HG03460 (cell line): ENCODE data around the gene ABCA5.
"Not testable (repeated sequence)": the region's sequence is repeated elsewhere in the genome, so short reads cannot be mapped to it uniquely, and the experiment has no call there.

Experiments
- ATAC-seq: cut with Tn5 transposase; IDR thresholded peaks from one replicate; pipeline ENCODE4 v1.9.1; 2021; ENCODE audit not compliant: unreplicated experiment

ABCA5 gene

DNA sequence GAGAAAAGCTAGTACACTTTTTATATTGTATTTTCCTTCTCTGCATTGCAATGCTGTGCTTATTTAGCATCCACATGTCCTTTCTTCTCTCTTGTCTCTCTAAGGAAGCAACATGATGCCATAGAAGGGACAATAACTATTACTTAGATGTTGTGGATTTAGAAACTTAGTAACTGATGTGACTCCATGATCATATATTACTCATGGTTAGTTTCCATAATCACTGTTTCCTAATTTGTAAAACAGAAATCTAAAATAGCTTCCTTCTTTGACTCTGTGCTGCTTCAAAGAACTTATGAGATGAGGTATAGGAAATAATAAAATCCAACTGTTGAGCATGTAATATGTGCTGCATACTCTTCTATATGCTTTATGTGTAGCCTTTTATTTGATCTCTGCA, 6.6 kb upstream of the ABCA5 start:
- no peak for ATAC-seq

DNA sequence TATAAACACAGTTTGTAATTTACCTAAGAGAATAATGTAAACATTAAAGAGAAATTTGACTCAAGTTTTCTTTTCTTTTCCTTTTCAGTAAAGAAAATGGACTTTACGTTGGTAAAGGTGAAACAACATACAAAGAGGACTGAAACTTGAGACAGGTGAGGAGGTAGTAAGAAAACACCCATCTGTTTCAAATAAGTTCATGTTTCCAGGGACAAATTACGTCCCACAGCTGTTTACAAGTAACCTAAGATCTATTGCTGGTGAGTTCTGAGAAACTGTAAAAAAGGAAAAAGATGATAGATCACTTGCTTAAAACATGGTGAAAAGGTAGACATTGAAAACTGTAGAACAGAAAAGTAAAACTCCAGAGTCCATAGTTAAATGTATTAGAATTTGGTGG, 4.8 kb upstream of the ABCA5 start:
- no peak for ATAC-seq

DNA sequence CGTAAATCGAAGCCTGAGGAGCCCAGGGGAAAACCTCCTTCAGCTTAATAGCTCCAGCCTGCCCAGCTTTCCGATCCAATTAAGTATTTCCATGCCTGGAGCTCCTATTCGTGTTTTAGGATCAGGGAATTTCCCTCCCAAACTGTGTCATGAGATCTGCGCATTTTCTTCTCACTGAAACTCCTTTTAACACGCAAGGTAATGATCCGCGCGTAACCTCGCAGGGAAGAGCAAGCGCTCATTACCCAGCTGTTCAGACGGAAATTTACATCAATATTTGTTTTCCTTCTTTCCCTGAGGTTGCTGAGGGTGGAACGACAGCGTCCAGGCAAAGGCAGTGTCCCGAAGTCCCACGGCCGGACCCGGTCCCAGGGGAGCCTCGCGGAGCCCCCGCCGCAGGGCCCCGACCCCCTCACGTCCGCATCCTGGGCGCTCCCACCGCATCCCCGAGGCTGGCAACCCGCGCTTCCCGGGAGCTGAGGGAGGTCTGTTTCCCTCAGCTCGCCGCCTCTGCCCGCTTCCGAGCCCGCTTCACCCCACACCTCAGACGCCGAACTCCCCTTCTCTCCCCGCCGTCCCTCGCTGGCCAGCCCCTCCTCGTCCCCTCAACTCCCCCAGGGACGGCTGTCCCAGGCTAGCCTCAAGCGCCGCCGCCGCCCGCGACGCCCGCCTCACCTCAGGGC, 415 bp downstream of the ABCA5 start:
- ATAC-seq, result no peak

DNA sequence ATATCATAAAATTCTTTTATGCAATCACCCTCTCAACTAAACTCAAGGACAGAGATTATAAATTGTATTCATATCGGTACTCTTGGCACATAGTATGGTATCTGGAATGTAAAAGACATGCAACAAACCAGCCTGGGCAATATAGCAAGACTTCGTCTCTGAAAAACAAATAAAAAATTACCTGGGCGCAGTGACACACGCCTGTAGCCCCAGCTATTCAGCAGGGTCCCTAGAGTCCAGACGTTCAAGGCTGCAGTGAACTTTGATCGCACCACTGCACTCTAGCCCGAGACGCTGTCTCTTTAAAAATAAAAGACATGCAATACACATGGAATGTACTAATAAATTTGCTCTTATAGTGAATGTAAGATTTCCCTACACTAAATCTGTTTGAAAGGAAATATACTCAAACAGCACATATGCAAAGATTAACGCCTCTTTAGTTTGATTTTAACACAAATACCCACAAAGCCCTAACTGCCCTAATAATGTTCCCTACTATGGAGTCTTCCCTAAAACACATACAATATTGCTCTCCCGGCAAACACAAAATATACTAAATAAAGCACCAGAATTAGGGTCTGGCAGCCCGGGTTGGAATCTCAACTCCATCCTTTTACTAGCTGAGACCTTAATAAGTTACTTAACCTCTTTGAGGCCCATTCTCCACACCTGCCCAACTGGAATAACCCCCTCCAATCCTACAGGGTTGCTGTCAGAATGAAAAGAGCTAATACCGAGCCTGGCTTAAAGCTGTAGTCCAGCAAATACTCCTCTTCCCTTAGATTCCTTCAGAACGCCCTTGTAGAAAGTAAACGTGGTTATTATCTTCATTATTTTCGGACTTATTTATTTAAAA, 1.2 kb downstream of the ABCA5 start:
- no peak for ATAC-seq

DNA sequence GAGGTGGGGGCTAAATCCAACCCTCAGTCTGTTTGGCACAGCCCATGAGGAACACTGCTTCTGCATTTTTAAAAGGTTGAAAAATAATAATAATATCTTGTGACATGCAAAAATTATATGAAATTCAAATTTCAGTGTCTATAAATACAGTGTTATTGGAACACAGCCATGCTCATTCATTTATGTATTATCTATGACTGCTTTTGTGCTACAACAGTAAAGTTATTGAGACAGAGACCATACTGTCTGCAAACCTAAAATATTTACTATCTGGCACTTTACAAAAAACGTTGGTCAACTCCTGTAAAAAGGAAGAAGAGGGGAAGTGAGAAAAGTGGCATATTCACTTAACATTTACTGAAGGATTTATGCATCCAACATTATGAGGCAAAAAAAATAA, 3.1 kb downstream of the ABCA5 start:
- no peak for ATAC-seq

DNA sequence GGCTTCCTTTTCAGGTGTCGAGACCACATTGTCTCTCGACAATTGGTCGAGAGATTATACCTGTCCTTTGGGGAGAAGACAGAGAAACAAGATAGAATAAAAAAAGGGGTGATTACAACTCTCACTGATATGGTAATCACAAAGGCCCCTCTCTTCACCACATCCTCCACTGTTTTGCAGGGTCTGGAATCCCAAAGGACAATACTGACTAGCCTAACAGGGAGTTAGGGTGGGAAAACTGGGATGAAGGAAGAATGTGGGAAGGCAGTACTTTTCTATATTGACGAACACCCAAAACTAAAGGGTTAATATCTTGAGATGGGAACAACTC, 6.1 kb downstream of the ABCA5 start:
- no peak for ATAC-seq

DNA sequence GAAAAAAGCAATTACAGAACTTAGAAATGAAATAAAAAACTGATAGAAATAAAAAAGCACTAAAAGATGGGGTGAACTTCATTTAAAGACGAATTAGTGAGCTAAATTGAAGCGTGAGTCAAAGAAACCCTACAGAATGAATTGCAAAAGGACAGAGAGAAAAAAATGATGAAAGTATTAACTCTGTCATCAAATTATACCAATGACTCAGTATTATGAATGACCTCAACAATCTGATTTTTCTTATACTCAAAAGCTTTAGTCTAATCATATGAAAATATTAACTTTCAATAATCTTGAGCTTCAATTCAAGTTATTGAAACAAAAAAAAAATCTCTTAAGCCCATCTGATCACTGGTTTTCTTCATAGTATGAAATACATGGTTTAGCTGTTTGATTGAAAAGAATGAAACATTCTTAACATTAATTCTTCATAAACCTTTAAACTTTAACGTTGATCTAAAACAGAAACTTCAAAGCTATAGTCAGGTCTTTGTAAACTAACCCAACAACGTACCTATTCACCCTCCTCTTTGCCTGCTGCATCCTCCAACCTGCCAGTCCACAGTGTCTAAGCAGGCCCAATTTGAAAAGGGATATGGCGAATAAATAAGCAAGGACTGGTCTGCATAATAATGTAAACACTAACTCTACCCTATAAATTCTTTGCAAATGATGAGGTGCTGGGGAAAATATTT, 6.6 kb downstream of the ABCA5 start:
- ATAC-seq, result no peak

DNA sequence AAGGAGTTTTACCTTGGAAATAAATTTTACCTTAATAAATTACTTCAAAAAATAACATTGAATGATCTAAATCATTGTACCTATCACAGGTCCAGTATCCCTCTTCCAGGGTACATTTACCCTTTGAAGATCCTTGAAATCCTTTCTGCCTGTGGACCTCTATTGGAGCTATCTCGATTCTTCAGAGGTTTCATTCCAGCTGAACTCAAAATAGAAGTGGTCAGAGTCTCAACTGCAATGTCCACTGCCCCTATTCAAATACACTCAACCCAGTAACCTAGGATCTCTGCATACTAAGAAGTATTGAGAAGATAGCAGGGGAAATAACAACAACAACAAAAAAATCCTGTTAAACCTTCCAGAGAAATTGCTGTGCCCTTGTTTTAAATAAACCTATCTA, 9.3 kb downstream of the ABCA5 start:
- no peak for ATAC-seq

DNA sequence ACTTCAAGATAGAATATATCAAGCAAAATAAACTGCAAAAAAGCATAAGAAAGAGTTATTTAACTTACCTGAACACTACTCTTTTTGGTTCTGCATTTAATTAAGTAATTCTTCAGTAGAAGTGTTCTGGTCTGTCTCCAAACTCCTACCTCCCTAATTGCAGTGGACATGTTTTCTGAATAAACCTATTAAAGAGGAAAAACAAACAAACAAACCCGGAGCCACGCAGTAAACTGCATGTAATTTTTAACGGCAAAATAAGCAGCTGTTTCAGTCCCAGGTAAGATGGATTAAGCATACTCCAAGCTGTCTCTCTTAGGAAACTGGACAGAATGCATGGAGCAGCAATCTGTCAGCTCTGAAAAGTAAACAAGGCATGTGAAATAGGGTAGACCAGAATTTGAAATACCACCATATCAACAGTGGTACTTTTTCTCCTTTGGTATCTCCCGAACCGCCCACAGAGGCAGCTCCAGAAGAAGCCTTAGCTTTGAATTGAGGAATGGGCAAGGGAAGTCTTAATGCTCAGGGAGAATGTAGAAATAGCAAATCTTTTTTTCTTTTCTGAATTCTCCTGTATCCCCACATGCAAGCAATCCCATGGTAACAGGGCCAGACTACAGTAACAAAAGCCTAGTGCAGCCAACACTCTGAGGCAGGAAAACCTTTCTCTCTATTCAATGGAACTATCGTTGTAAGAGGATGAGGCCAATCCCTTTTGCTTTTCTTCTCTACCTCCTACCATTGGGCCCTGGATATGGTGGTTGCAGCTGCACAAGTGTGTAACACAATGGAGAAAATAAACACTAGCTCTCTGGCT, 12.5 kb downstream of the ABCA5 start:
- ATAC-seq, result no peak

DNA sequence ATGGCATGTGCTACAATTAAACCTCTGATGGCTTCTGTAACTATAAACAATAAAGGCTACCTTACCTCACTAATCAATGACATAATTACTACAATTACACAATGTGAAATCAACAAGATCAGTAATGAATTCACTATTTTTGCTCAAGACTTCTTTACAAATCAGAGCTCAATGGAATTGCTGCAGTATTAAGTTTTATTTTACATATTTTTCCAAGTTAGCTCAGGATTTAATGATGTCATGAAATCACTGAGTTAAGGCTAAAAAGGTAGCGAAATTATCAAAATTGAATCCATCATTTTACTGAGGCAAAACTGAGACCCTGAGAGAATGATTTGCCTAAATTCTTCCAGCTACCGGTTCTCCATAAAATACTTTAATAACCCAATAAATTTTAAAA, 21.8 kb downstream of the ABCA5 start:
- ATAC-seq, result no peak

DNA sequence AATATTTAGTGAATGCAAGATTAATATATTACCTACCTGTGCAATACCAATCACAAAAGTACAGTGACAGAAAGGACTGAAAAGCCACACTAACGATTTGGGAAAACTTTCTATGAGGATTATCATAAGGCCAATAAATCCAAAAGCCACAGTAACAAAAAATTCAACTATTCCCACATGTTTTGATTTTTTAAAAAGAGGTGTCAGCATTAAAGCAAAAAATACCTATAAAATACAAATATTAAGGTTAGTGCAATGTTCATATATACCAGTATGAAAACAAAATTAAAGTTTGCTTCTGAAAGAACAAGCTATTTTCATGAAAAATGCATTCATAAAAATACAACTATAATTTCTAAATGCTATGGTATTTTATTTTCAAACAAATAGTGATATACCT, 24.3 kb downstream of the ABCA5 start:
- ATAC-seq, result no peak

DNA sequence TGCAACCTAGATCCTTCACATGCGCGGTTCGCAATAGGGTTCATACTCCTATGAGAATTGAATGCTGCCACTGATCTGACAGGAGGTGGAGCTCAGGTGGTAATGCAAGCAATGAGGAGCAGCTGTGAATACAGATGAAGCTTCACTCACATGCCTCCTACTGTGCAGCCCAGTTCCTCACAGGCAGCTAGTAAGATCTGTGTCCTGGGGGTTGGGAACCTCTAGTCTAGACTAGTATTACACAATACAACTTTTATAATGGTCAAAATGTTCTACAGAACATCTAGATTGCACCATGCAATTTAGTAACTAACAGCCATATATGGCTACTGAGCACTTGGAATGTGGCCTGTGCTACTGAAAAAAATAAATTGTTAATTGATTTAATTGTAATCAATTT, 26.7 kb downstream of the ABCA5 start:
- ATAC-seq, result no peak

DNA sequence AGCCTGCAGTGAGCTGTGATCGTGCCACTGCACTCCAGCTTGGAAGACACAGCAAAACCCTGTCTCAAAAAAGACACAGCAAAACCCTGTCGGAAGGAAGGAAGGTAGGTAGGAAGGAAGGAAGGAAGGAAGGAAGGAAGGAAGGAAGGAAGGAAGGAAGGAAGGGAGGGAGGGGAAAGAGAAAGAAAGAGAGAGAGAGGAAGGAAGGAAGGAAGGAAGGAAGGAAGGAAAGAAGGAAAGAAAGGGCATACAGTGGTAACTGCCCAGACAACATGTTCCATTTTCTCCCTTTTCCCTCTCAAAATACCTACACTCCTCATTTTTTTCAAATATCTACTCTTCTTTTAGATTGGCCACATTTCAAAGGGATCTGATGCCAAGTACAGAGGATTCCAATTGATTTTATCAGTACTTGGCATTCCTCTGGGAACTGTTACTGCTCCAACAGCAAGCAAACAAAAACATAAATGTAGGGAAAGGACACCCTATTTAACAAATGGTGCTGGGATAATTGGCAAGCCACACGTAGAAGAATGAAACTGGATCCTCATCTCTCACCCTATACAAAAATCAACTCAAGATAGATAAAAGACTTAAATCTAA, 28.7 kb downstream of the ABCA5 start:
- not testable (repeated sequence) for ATAC-seq

DNA sequence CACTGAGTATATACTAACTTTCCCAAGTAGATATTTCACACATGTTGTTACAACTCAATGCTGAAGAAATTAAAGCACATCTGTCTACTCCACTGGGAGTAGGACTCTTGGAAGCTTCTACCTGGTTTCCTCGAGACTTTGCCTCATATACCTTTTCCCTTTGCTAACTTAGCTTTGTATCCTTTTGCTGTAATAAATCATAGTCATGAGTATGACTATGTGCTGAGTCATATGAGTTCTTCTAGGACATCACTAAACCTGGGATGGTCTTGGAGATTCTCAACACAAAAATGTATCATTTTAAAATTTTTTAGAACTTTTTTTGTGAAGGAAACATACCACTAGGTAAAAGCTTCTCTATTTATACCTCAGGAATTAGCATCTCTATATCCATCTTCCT, 39.8 kb downstream of the ABCA5 start:
- ATAC-seq, result no peak

DNA sequence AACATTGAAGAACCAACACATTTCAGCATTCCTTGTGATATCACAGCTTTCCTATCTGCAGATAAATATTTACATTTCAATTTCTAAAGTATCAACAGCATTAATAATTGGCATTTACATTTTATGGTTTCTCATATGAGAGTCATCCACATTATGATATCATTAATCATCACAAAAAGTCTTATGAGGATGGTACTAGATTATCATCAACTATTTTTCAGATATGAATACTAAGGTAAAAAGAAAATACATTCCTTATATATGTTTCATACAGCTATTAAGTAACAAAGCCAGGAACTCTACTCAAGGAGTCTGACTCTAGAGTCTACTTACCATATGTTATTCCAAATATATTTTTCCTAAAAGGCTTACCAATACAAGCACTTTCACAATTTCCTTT, 40.7 kb downstream of the ABCA5 start:
- no peak for ATAC-seq

DNA sequence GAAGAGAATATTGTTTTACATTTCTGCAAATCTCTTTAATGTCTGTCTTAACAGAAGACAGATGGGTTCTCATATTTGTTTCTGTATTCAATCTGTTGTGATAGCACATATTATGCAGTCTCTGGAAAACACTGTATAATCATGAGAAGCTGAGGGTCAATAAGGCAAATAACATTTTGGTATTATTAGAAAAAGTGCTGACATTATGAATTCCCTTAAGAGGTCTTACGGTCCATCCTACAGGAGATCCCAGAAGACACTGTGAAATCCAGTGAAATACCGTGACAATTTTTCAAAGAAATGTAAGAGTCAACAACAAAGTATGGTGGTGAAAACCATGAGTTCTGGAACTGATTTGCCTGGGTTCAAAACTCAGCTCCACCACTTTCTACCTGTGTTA, 42.3 kb downstream of the ABCA5 start:
- no peak for ATAC-seq

DNA sequence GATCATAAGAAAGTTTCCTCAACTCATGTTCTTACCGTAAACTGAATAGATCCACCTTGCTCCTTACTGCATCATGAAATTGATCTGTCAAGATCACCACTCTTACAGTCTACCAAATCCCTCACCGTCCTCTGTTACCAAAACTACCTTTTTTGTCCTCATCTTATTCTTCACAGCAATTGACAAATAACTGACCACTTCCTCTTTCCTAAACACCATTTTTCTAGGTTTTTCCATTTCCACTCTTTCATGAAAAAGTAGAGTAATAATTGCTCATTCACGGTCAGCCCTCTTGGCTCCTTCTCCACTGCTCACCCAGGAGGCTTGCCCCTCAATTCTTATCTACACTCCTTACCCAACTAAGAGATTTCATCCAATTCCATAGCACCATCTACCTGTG, 44.9 kb downstream of the ABCA5 start:
- no peak for ATAC-seq

DNA sequence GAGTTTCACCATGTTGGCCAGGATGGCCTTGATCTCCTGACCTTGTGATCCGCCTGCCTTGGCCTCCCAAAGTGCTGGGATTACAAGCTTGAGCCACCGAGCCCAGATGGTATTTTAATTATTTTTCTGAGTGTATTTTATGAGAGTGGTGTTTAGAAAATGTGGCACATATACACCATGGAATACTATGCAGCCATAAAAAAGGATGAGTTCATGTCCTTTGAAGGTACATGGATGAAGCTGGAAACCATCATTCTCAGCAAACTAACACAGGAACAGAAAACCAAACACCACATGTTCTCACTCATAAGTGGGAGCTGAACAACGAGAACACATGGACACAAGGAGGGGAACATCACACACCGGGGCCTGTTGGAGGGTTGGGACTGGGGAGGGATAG, 50.7 kb downstream of the ABCA5 start:
- not testable (repeated sequence) for ATAC-seq

DNA sequence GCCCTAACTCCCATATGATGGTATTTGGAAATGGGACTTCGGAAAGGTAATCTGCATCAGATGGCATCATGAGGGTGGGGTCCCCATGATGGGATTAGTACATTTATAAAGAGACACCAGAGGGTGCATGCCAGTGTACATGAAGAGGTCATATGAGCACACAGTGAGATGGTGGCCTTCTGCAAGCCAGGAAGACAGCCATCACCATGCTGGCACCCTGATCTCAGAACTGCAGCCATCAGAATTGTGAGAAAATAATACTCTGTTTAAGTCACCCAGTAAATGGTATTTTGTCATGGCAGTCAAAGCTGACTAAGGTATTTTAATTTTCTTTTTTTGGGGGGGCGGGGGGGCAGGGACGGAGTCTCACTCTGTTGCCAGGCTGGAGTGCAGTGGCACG, 51.2 kb downstream of the ABCA5 start:
- ATAC-seq, result no peak

DNA sequence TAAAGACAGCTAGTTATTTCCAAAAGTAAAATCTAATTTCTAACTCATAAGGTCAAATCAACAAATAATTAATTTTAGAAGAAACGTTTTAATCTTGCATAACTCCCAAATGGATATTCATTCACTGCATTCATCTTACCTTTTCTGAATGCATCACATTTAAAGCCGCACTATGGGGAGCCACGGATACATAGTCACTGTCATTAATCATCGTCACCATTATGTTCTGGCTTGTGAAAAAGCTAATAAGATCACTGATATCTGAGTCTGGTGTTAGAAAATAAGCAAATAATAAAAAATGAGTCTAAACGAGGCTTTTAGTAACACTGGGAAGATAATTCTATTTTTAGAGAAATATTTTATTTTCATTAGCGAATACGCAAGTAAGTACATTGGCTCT, 55.9 kb downstream of the ABCA5 start:
- no peak for ATAC-seq
